ENCODE measurements around the gene KCNQ1.

KCNQ1 gene

GRCh38 chr11:2559527-2560311, 114.9 kb downstream of the KCNQ1 start:
- no peak for DNase-seq

GRCh38 chr11:2561696-2562581, 117.1 kb downstream of the KCNQ1 start:
- DNase-seq, result no peak

- DNase-seq, result no peak
Measured at GRCh38 chr11:2562890-2563212, 118.0 kb downstream of the KCNQ1 start.

- no peak for DNase-seq
Measured at GRCh38 chr11:2563213-2564007, 118.6 kb downstream of the KCNQ1 start.

GRCh38 chr11:2564008-2564530, 119.3 kb downstream of the KCNQ1 start:
- no peak for DNase-seq

GRCh38 chr11:2564588-2565425, 120.0 kb downstream of the KCNQ1 start:
- DNase-seq, result no peak

GRCh38 chr11:2565447-2566222, 120.8 kb downstream of the KCNQ1 start:
- DNase-seq, result no peak

GRCh38 chr11:2566223-2567025, 121.6 kb downstream of the KCNQ1 start:
- DNase-seq, result no peak

GRCh38 chr11:2567026-2567671, 122.3 kb downstream of the KCNQ1 start:
- DNase-seq, result no peak

- no peak for DNase-seq
Measured at GRCh38 chr11:2569321-2569721, 124.5 kb downstream of the KCNQ1 start.

GRCh38 chr11:2569731-2570210, 125.0 kb downstream of the KCNQ1 start:
- no peak for DNase-seq

GRCh38 chr11:2570211-2570811, 125.5 kb downstream of the KCNQ1 start:
- no peak for DNase-seq

- no peak for DNase-seq
Measured at GRCh38 chr11:2570841-2571597, 126.2 kb downstream of the KCNQ1 start.

- DNase-seq, result no peak
Measured at GRCh38 chr11:2571598-2572281, 126.9 kb downstream of the KCNQ1 start.

- DNase-seq, result no peak
Measured at GRCh38 chr11:2572491-2573239, 127.9 kb downstream of the KCNQ1 start.

GRCh38 chr11:2573240-2574042, 128.6 kb downstream of the KCNQ1 start:
- no peak for DNase-seq

All from NCI-H187 (cell line).